Activated naive CD4-positive, alpha-beta T cell treated with anti-CD3 and anti-CD28 coated beads, Interleukin-2, amount 50 U/mL, for 72 hours (primary cell): Measurements from ENCODE around the gene SIRT4. TPM values are rescaled to one million over a fixed set of nuclear protein-coding genes. Genes with fewer than 3 reads are reported as not detected.
A peak's percentile ranks its signal among the peaks of the same experiment; 100 is the strongest.
"Not testable (repeated sequence)": the region's sequence is repeated elsewhere in the genome, so short reads cannot be mapped to it uniquely, and the experiment has no call there.

Experiments
- ATAC-seq, 2 donors: fragments of 150-1000 bp; cut with Tn5 transposase; 2 replicates each; pipeline ENCODE4 v1.10.0; 2021; ENCODE audit warnings: mild to moderate bottlenecking in 2 of 2, moderate library complexity in 2 of 2
- DNase-seq, 2 donors: peaks; one replicate each; pipeline ENCODE4 v3.0.0; 2021 to 2022; ENCODE audit warnings: low spot score in 2 of 2
- H3K27ac Mint-ChIP-seq, 2 donors: one replicate each; pipeline ENCODE4 v1.8.0; 2022; ENCODE audit warnings: mild to moderate bottlenecking in 2 of 2, mixed read lengths in 2 of 2
- H3K36me3 Mint-ChIP-seq, 2 donors: one replicate each; pipeline ENCODE4 v1.8.0; 2022; ENCODE audit warnings: mixed read lengths in 2 of 2
- H3K9me3 Mint-ChIP-seq, 2 donors: one replicate each; pipeline ENCODE4 v1.8.0; 2022; ENCODE audit warnings: mixed read lengths in 2 of 2
- total RNA-seq, 2 donors: library from RNA; stranded (reverse); gene quantifications; one replicate each; pipeline ENCODE4 v1.2.3, GENCODE V29; 2022

The SIRT4 gene
- total RNA-seq, 2 donors from 2014 or later: 3.3 TPM

- ATAC-seq (no peak), DNase-seq (no peak)
- Mint-ChIP-seq H3K9me3 (no peaks in the 10 kb centered on the region), H3K27ac (no peak overlapping the region), H3K36me3 (no peaks in the 10 kb centered on the region)
These were observed 19.5 kb downstream of the SIRT4 start for GRCh38 chr12:120321382-120322202.

- no peak overlapping the region for H3K27ac Mint-ChIP-seq
- DNase-seq (no peak), ATAC-seq (no peak)
- no peaks in the 10 kb centered on the region for H3K9me3 Mint-ChIP-seq
- no peaks in the 10 kb centered on the region for H3K36me3 Mint-ChIP-seq
These were observed 21.7 kb downstream of the SIRT4 start for GRCh38 chr12:120323772-120324171.

GRCh38 chr12:120324841-120325417, 22.8 kb downstream of the SIRT4 start:
- Mint-ChIP-seq H3K27ac (no peak overlapping the region), H3K9me3 (no peaks in the 10 kb centered on the region), H3K36me3 (no peaks in the 10 kb centered on the region)
- DNase-seq: no peak
- no peak for ATAC-seq

GRCh38 chr12:120327593-120327992, 25.5 kb downstream of the SIRT4 start, which contains the start of gene PLA2G1B:
Gene PLA2G1B (minus strand): TSS chr12:120327779. CDS start chr12:120327753, 26 bp downstream.
- ATAC-seq: no peak
- Mint-ChIP-seq H3K36me3 (no peaks in the 10 kb centered on the region), H3K9me3 (no peaks in the 10 kb centered on the region), H3K27ac (no peak within 1 kb of the TSS)
- no peak for DNase-seq

- no peak overlapping the region for H3K27ac Mint-ChIP-seq
- H3K9me3 Mint-ChIP-seq: no peaks in the 10 kb centered on the region
- H3K36me3 Mint-ChIP-seq: no peaks in the 10 kb centered on the region
- DNase-seq (no peak), ATAC-seq (no peak)
These were observed 26.1 kb downstream of the SIRT4 start for GRCh38 chr12:120328228-120328627.

GRCh38 chr12:120331390-120331789, 29.3 kb downstream of the SIRT4 start:
- ATAC-seq (no peak), DNase-seq (no peak)
- Mint-ChIP-seq H3K27ac (no peak overlapping the region), H3K9me3 (peaks cover 3 to 5% of the 10 kb centered on the region in 2 donors), H3K36me3 (peaks cover 4 to 6% of the 10 kb centered on the region in 2 donors)

GRCh38 chr12:120332041-120332440, 29.9 kb downstream of the SIRT4 start:
- no peak overlapping the region for H3K27ac Mint-ChIP-seq
- DNase-seq (no peak), ATAC-seq (no peak)
- peaks cover 4 to 12% of the 10 kb centered on the region in 2 donors for H3K36me3 Mint-ChIP-seq
- H3K9me3 Mint-ChIP-seq: peaks cover 5 to 7% of the 10 kb centered on the region in 2 donors

GRCh38 chr12:120332523-120332922, 30.4 kb downstream of the SIRT4 start:
- Mint-ChIP-seq H3K36me3 (peaks cover 5 to 15% of the 10 kb centered on the region in 2 donors), H3K27ac (no peak overlapping the region), H3K9me3 (peaks cover 8 to 9% of the 10 kb centered on the region in 2 donors)
- ATAC-seq (no peak), DNase-seq (no peak)

- ATAC-seq (peak in 1 of 2 donors; percentile 56), DNase-seq (peak; percentile 37 to 67)
- Mint-ChIP-seq H3K36me3 (peaks cover 11 to 21% of the 10 kb centered on the region in 2 donors), H3K9me3 (peaks cover 15 to 16% of the 10 kb centered on the region in 2 donors)
- not testable (repeated sequence) for H3K27ac Mint-ChIP-seq
These were observed 33.3 kb downstream of the SIRT4 start for GRCh38 chr12:120335447-120335846.

GRCh38 chr12:120336392-120336791, 34.3 kb downstream of the SIRT4 start:
- DNase-seq, ATAC-seq, H3K27ac Mint-ChIP-seq: not testable (repeated sequence)
- Mint-ChIP-seq H3K36me3 (peaks cover 11 to 21% of the 10 kb centered on the region in 2 donors), H3K9me3 (peaks cover 15 to 16% of the 10 kb centered on the region in 2 donors)

- DNase-seq: no peak
- peaks cover 11 to 21% of the 10 kb centered on the region in 2 donors for H3K36me3 Mint-ChIP-seq
- H3K27ac Mint-ChIP-seq: no peak overlapping the region
- ATAC-seq: no peak
- H3K9me3 Mint-ChIP-seq: peaks cover 15 to 16% of the 10 kb centered on the region in 2 donors
These were observed 35.6 kb downstream of the SIRT4 start for GRCh38 chr12:120337730-120338129.

- DNase-seq (no peak), ATAC-seq (no peak)
- H3K9me3 Mint-ChIP-seq: peaks cover 15 to 16% of the 10 kb centered on the region in 2 donors
- peaks cover 11 to 21% of the 10 kb centered on the region in 2 donors for H3K36me3 Mint-ChIP-seq
- H3K27ac Mint-ChIP-seq: no peak overlapping the region
These were observed 37.1 kb downstream of the SIRT4 start for GRCh38 chr12:120339256-120339655.

- no peak overlapping the region for H3K27ac Mint-ChIP-seq
- ATAC-seq: no peak
- no peak for DNase-seq
- H3K9me3 Mint-ChIP-seq: peaks cover 8% of the 10 kb centered on the region in 2 donors
- peaks cover 7% of the 10 kb centered on the region in 2 donors for H3K36me3 Mint-ChIP-seq
These were observed 40.3 kb downstream of the SIRT4 start for GRCh38 chr12:120342175-120343038.

GRCh38 chr12:120343039-120343537, 41.0 kb downstream of the SIRT4 start:
- Mint-ChIP-seq H3K9me3 (peaks cover 1% of the 10 kb centered on the region in 2 donors), H3K27ac (no peak overlapping the region), H3K36me3 (peaks cover under 1% of the 10 kb centered on the region in 2 donors)
- no peak for DNase-seq
- ATAC-seq: no peak

GRCh38 chr12:120343692-120344091, 41.6 kb downstream of the SIRT4 start:
- DNase-seq (no peak), ATAC-seq (no peak)
- H3K27ac Mint-ChIP-seq: no peak overlapping the region
- no peaks in the 10 kb centered on the region for H3K9me3 Mint-ChIP-seq
- H3K36me3 Mint-ChIP-seq: no peaks in the 10 kb centered on the region

- H3K36me3 Mint-ChIP-seq: no peaks in the 10 kb centered on the region
- no peak overlapping the region for H3K27ac Mint-ChIP-seq
- DNase-seq: no peak
- H3K9me3 Mint-ChIP-seq: no peaks in the 10 kb centered on the region
- ATAC-seq: no peak
These were observed 43.9 kb downstream of the SIRT4 start for GRCh38 chr12:120346031-120346430.
